Activated T-cell treated with anti-CD3 and anti-CD28 coated beads, Interleukin-2, amount 50 U/mL, for 24 hours (primary cell): ENCODE measurements around the gene SEMA4A.

Experiments used
- DNase-seq: peaks from one replicate; pipeline ENCODE4 v3.0.0-alpha.2; 2020
- H3K27ac Mint-ChIP-seq: 2 replicates; pipeline ENCODE4 v1.8.0; 2020; ENCODE audit warnings: mild to moderate bottlenecking, mixed read lengths
- H3K27me3 Mint-ChIP-seq: 2 replicates; pipeline ENCODE4 v1.8.0; 2020; ENCODE audit warnings: mixed read lengths
- H3K36me3 Mint-ChIP-seq: 2 replicates; pipeline ENCODE4 v1.8.0; 2020; ENCODE audit warnings: low read depth, mixed read lengths
- H3K4me1 Mint-ChIP-seq: 2 replicates; pipeline ENCODE4 v1.8.0; 2020; ENCODE audit warnings: low read depth, mixed read lengths
- H3K4me3 Mint-ChIP-seq: 2 replicates; pipeline ENCODE4 v1.8.0; 2020; ENCODE audit warnings: mild to moderate bottlenecking, moderate library complexity, mixed read lengths
- H3K9me3 Mint-ChIP-seq: 2 replicates; pipeline ENCODE4 v1.8.0; 2020; ENCODE audit warnings: mixed read lengths

The SEMA4A gene

DNA sequence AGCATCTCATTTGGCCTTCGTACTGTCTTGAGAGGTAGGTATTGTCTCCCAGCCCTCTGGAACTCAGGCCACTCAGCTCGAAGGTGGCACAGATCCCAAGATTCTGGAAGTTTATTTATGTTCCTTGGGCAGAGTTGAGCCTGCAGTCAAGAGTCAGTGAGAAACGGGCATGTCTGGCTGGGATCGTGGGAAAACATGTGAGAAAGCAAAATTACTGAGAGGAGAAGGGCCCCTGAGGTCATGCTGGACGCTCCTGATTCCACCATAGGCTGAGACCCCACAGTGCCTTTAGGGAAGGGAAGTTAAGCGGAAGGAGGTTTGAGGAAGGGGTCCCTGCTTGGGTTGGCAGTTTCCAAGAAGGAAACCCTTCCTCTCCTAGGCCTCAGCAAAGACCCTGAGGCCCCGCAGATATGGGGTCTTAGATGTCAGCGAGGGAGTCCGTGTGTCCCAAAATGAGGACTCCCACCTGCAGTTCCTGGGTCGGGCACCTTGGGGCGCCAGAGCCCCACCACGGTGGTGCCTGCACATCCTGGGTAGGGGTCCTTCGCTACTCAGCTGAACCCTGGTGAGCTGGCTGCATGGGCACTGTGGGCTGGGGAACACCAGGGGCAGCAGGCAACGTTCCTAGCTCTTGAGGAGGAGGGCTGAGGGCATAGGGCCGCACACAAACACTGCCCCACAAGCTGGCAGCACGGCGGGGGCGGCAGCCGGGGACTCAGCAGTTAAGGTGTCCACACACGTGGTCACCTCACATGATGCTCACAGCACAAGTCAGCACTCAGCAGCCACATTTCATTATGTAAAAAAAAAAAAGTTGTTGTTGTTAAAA is 12.3 kb upstream of the SEMA4A start:
- H3K9me3 Mint-ChIP-seq, result no peaks in the 10 kb centered on the region
- DNase-seq, result peak; percentile 72
- H3K27me3 Mint-ChIP-seq, result no peaks in the 10 kb centered on the region
- H3K4me1 Mint-ChIP-seq, result peaks cover 7% of the 10 kb centered on the region
- H3K4me3 Mint-ChIP-seq, result no peak overlapping the region
- peaks cover 43% of the 10 kb centered on the region for H3K36me3 Mint-ChIP-seq
- H3K27ac Mint-ChIP-seq, result peak overlapping the region; percentile 33

- no peak for DNase-seq
- Mint-ChIP-seq H3K27ac (peak overlapping the region; percentile 8), H3K36me3 (peaks cover 17% of the 10 kb centered on the region), H3K4me3 (no peak overlapping the region), H3K9me3 (no peaks in the 10 kb centered on the region), H3K4me1 (peaks cover 30% of the 10 kb centered on the region), H3K27me3 (no peaks in the 10 kb centered on the region)
These were observed 9.5 kb upstream of the SEMA4A start for GRCh38 chr1:156143765-156144489.

DNA sequence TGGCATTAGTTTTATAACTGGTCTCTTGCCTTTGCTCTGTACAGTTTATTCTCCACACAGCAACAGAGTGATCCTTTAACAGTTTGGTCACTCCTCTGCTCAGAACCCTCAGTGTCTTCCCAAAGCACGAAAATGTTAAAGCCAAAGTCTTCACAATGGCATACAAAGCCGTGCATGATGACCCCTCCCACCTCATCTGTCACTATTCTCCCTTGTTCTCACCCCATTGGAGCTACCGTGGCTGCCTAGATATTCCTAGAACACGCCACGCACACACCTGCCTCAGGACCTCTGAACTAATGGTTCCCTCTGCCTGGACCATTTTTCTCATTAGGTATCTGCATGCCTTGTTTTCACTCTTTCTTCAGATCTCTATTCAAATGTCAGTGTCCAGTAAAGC is 8.6 kb upstream of the SEMA4A start:
- Mint-ChIP-seq H3K4me1 (peaks cover 36% of the 10 kb centered on the region), H3K36me3 (peaks cover 11% of the 10 kb centered on the region), H3K4me3 (no peak overlapping the region), H3K27me3 (no peaks in the 10 kb centered on the region), H3K27ac (no peak overlapping the region), H3K9me3 (no peaks in the 10 kb centered on the region)
- no peak for DNase-seq

- Mint-ChIP-seq H3K4me1 (peaks cover 44% of the 10 kb centered on the region), H3K27me3 (no peaks in the 10 kb centered on the region), H3K36me3 (peaks cover 4% of the 10 kb centered on the region), H3K9me3 (no peaks in the 10 kb centered on the region), H3K4me3 (no peak overlapping the region), H3K27ac (peak overlapping the region; percentile 92)
- DNase-seq, result no peak
These were observed 7.8 kb upstream of the SEMA4A start for GRCh38 chr1:156145650-156146019.

GRCh38 chr1:156146020-156146768 is 7.2 kb upstream of the SEMA4A start:
- no peaks in the 10 kb centered on the region for H3K36me3 Mint-ChIP-seq
- H3K27ac Mint-ChIP-seq, result peak overlapping the region; percentile 92
- no peaks in the 10 kb centered on the region for H3K27me3 Mint-ChIP-seq
- DNase-seq, result peak; percentile 65
- H3K4me1 Mint-ChIP-seq, result peaks cover 49% of the 10 kb centered on the region
- H3K4me3 Mint-ChIP-seq, result peak overlapping the region; percentile 57
- no peaks in the 10 kb centered on the region for H3K9me3 Mint-ChIP-seq

- Mint-ChIP-seq H3K27me3 (no peaks in the 10 kb centered on the region), H3K4me3 (peak overlapping the region; percentile 57), H3K36me3 (no peaks in the 10 kb centered on the region), H3K4me1 (peaks cover 54% of the 10 kb centered on the region), H3K9me3 (no peaks in the 10 kb centered on the region), H3K27ac (peak overlapping the region; percentile 92)
- DNase-seq, result peak; percentile 54
These were observed 6.5 kb upstream of the SEMA4A start for GRCh38 chr1:156146769-156147405.

DNA sequence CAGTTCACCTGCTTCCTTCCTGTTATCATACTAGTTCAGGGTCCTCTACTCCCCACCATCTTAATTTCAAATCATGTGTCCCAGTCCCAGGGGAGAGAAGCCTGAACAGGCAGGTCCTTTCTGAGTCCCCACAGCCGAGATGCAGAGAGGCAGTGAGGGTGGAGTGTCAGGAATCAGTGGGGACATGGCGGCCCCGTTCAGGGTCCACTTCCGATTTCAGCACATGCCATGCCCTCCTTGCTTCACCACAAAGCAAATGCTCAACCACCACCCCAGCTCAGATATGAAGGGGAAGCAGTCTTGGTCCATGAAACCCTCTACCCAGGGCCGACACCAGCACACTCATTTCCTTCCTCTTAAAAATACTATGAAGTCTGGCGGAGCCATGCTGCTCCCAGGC is 5.2 kb upstream of the SEMA4A start:
- Mint-ChIP-seq H3K9me3 (no peaks in the 10 kb centered on the region), H3K27me3 (no peaks in the 10 kb centered on the region), H3K4me1 (peaks cover 67% of the 10 kb centered on the region), H3K4me3 (no peak overlapping the region), H3K36me3 (no peaks in the 10 kb centered on the region), H3K27ac (peak overlapping the region; percentile 87)
- peak; percentile 42 for DNase-seq

- no peak for DNase-seq
- Mint-ChIP-seq H3K27ac (peak overlapping the region; percentile 51), H3K36me3 (peaks cover 3% of the 10 kb centered on the region), H3K9me3 (no peaks in the 10 kb centered on the region), H3K4me3 (no peak overlapping the region), H3K4me1 (peaks cover 81% of the 10 kb centered on the region), H3K27me3 (no peaks in the 10 kb centered on the region)
These were observed 3.7 kb upstream of the SEMA4A start for GRCh38 chr1:156149374-156150332.

GRCh38 chr1:156150333-156151011 is 2.9 kb upstream of the SEMA4A start:
- peaks cover 87% of the 10 kb centered on the region for H3K4me1 Mint-ChIP-seq
- no peak for DNase-seq
- H3K27me3 Mint-ChIP-seq, result no peaks in the 10 kb centered on the region
- peaks cover 3% of the 10 kb centered on the region for H3K36me3 Mint-ChIP-seq
- H3K4me3 Mint-ChIP-seq, result no peak overlapping the region
- H3K9me3 Mint-ChIP-seq, result no peaks in the 10 kb centered on the region
- H3K27ac Mint-ChIP-seq, result peak overlapping the region; percentile 51

DNA sequence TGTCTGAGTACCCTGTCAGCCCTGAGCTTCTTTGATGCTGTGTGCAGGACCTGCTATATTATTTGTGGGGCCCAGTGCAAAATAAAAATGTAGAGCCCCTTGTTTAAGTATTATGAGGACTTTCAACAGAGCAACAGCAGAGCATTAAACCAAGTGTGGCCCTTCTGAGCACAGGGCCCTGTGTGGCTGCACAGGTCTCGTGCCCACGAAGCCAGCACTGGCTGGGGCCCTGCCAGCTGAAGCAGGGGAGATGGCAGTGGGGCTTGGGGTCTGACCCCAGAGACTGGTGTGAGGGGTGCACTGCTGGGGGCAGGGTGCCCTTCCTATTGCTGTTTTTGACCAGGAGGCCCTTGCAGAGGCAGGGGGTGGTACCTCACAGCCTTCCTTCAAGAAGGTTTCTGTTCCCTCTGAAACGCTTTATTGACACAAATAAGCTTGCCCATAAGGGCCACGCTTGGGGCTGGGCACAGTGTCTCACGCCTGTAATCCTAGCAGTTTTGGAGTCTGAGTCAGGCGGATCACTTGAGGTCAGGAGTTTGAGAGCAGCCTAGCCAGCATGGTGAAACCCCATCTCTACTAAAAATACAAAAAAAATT is 2.2 kb upstream of the SEMA4A start:
- peaks cover 7% of the 10 kb centered on the region for H3K36me3 Mint-ChIP-seq
- no peak overlapping the region for H3K4me3 Mint-ChIP-seq
- peak overlapping the region; percentile 50 for H3K27ac Mint-ChIP-seq
- H3K4me1 Mint-ChIP-seq, result peaks cover 87% of the 10 kb centered on the region
- no peaks in the 10 kb centered on the region for H3K9me3 Mint-ChIP-seq
- no peak for DNase-seq
- H3K27me3 Mint-ChIP-seq, result no peaks in the 10 kb centered on the region

GRCh38 chr1:156152628-156153027 is 757 bp upstream of the SEMA4A start:
- DNase-seq, result no peak
- Mint-ChIP-seq H3K36me3 (peaks cover 21% of the 10 kb centered on the region), H3K27ac (peak overlapping the region; percentile 65), H3K4me1 (peaks cover 90% of the 10 kb centered on the region), H3K9me3 (no peaks in the 10 kb centered on the region), H3K27me3 (no peaks in the 10 kb centered on the region), H3K4me3 (no peak overlapping the region)

DNA sequence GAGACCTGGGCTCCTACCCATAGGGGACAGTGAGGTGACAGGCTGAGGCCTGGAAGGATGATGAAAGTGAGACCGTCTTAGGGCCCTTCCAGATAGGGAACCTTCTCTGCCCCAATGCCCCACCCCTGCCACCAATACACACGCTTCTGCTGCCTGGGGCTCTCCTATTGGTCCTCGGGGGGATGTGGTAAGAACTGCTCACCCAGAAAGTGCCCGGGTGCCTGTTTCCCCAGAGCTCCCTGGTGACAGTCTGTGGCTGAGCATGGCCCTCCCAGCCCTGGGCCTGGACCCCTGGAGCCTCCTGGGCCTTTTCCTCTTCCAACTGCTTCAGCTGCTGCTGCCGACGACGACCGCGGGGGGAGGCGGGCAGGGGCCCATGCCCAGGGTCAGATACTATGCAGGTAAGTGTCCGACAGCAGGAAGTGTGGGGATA is 948 bp downstream of the SEMA4A start:
- peak; percentile 61 for DNase-seq
- peak overlapping the region; percentile 85 for H3K4me3 Mint-ChIP-seq
- peak overlapping the region; percentile 83 for H3K27ac Mint-ChIP-seq
- peaks cover 38% of the 10 kb centered on the region for H3K36me3 Mint-ChIP-seq
- H3K4me1 Mint-ChIP-seq, result peaks cover 92% of the 10 kb centered on the region
- H3K9me3 Mint-ChIP-seq, result no peaks in the 10 kb centered on the region
- H3K27me3 Mint-ChIP-seq, result no peaks in the 10 kb centered on the region
